Ovary (tissue), 9 donors: ENCODE measurements around the gene ST3GAL4. TPM values are rescaled to one million over a fixed set of nuclear protein-coding genes. Genes with fewer than 3 reads are reported as not detected.

Source experiments
- DNase-seq, 5 donors: peaks; one replicate each; pipeline ENCODE4 v3.0.0-alpha.2; 2019 to 2020
- H3K27ac ChIP-seq, 2 donors: fragments of 200-600 bp; one replicate each; pipeline versions ENCODE4 v1.5.1 to v1.8.0; 2019 to 2022
- H3K27me3 ChIP-seq: fragments of 200-600 bp; one replicate; pipeline ENCODE4 v1.8.0; 2022
- H3K36me3 ChIP-seq: fragments of 200-600 bp; sonication (generic); one replicate; pipeline ENCODE4 v1.5.1; 2019
- H3K4me1 ChIP-seq: one replicate; pipeline ENCODE4 v1.8.1; 2013; ENCODE audit warnings: mild to moderate bottlenecking, moderate library complexity; ENCODE audit not compliant: insufficient read depth
- H3K4me3 ChIP-seq: fragments of 200-600 bp; sonication (generic); one replicate; pipeline ENCODE4 v1.5.1; 2017
- H3K9me3 ChIP-seq, 2 donors: fragments of 200-600 bp in 1 of 2; sonication (generic) in 1 of 2; one replicate each; pipeline versions ENCODE4 v1.5.1 to v1.8.1; 2013 to 2019; ENCODE audit warnings: mild to moderate bottlenecking in 1 of 2, moderate library complexity in 1 of 2
- CTCF ChIP-seq, 3 donors: fragments of 450-650 bp in 2 of 3; fragments of 200-600 bp in 1 of 3; IDR thresholded peaks; one replicate each; pipeline versions ENCODE4 v1.5.1 to v1.8.0; 2016 to 2022; ENCODE audit warnings: antibody characterized with exemption in 3 of 3, mild to moderate bottlenecking in 1 of 3
- EP300 ChIP-seq: sonication (generic); formaldehyde crosslinking; IDR thresholded peaks from one replicate; pipeline ENCODE4 v1.6.1; 2017; ENCODE audit warnings: antibody characterized with exemption
- POLR2A ChIP-seq: fragments of 450-650 bp; IDR thresholded peaks from one replicate; pipeline ENCODE4 v1.6.1; 2017; ENCODE audit warnings: antibody characterized with exemption, mild to moderate bottlenecking, moderate library complexity
- WGBS, 3 donors: extraction: QIAGEN DNeasy Blood & Tissue Kit in 1 of 3; methylation state at CpG; one replicate each; pipeline versions ENCODE4 v1.1.5 to v1.1.7; 2013 to 2017; 5-methylcytosine and 5-hydroxymethylcytosine counted together
- intact Hi-C, 4 donors: fragments of 100-400 bp; cut with DNase I; formaldehyde crosslinking; loops; one replicate each; pipeline versions ENCODE4 v1.11.0 to v1.15.1; 2022 to 2023
- polyA plus RNA-seq, 2 donors: library from polyadenylated mRNA; stranded (reverse); fragments of 200-250 nt in 1 of 2; fragments of 350-450 nt in 1 of 2; fragmentation: Illumina TruSeq in 1 of 2; extraction: RNeasy Lipid Tissue Mini Kit (QIAGEN cat#74804) in 1 of 2; gene quantifications; one replicate each; pipeline ENCODE4 v1.2.3, GENCODE V29; 2013 to 2014
- total RNA-seq, 7 donors: library from RNA; depleted of rRNA in 2 of 7; stranded (reverse); fragments of >200 nt in 2 of 7; fragmentation: NEBNext Ultra II Directional in 3 of 7; extraction: Animal tissue kit (Norgen Biotek cat#: 25700) in 3 of 7; gene quantifications; one replicate each; pipeline versions ENCODE4 v1.1.0 to v1.2.4, GENCODE V29; 2016 to 2023
- donor health status: DM: no; HTN: no; CAD: no; lungs with moderate emphysema.
- donor health status: DM: no; HTN: no; CAD: no.
- donor health status: Bipolar disorder and iron deficiency.
- donor health status: DM: yes; HTN: yes; CAD: no.
- donor health status: DM: no; HTN: no; CAD: no.
- donor health status: DM: yes; HTN: yes; CAD: no.

Gene ST3GAL4
- total and polyA plus RNA-seq, 9 donors: 75.8 to 300 (median 120) TPM

GRCh38 chr11:126423154-126423553, 67.7 kb downstream of the ST3GAL4 start:
- no peak for DNase-seq
- intact Hi-C loops: loop anchor here in 1 of 4 donors (10.0 kb wide), 1 partner anchor 108 kb away; no protein-coding TSS in a partner anchor
- no peaks in the 10 kb centered on the region for H3K36me3 ChIP-seq
- H3K4me3 ChIP-seq: no peak overlapping the region
- TF ChIP-seq EP300 (no peak), POLR2A (no peak), CTCF (IDR thresholded peaks at IDR 0.05) (no peak)
- 24 to 38% (median 35%) methylated on average over 2 of the region's 2 CpGs for WGBS, 3 donors
- peak overlapping the region in 1 of 2 donors; percentile 75 for H3K27ac ChIP-seq
- peaks cover 43% of the 10 kb centered on the region for H3K4me1 ChIP-seq
- no peaks in the 10 kb centered on the region for H3K9me3 ChIP-seq
- H3K27me3 ChIP-seq: no peaks in the 10 kb centered on the region

- H3K27ac ChIP-seq: peak overlapping the region; percentile 44 to 75
- intact Hi-C loops: loop anchor here in 1 of 4 donors (10.0 kb wide), 1 partner anchor 109 kb away; no protein-coding TSS in a partner anchor
These were observed 68.3 kb downstream of the ST3GAL4 start for GRCh38 chr11:126423743-126424142.

GRCh38 chr11:126424471-126425039, 69.1 kb downstream of the ST3GAL4 start:
- no peak for TF ChIP-seq EP300
- TF ChIP-seq POLR2A: no peak
- no peak for TF ChIP-seq CTCF (IDR thresholded peaks at IDR 0.05)
- H3K9me3 ChIP-seq: no peaks in the 10 kb centered on the region
- intact Hi-C loops: loop anchor here in 1 of 4 donors (10.0 kb wide), 1 partner anchor 110 kb away; no protein-coding TSS in a partner anchor
- no peak overlapping the region for H3K4me3 ChIP-seq
- WGBS, 3 donors: 64 to 76% (median 69%) methylated on average over 30 of the region's 30 CpGs
- peak; percentile 62 to 80 (median 71) for DNase-seq
- no peaks in the 10 kb centered on the region for H3K36me3 ChIP-seq
- H3K4me1 ChIP-seq: peaks cover 43% of the 10 kb centered on the region
- H3K27me3 ChIP-seq: no peaks in the 10 kb centered on the region
- peak overlapping the region; percentile 44 to 75 for H3K27ac ChIP-seq

More at GRCh38 chr11:126423743-126424142, 68.3 kb downstream of the ST3GAL4 start:
- TF ChIP-seq EP300 (no peak), CTCF (IDR thresholded peaks at IDR 0.05) (no peak), POLR2A (no peak)
- no peaks in the 10 kb centered on the region for H3K9me3 ChIP-seq
- no peak overlapping the region for H3K4me3 ChIP-seq
- peaks cover 43% of the 10 kb centered on the region for H3K4me1 ChIP-seq
- no peaks in the 10 kb centered on the region for H3K36me3 ChIP-seq
- WGBS, 3 donors: 14 to 60% (median 18%) methylated on average over 10 to 11 of the region's 11 CpGs
- no peaks in the 10 kb centered on the region for H3K27me3 ChIP-seq
- DNase-seq: peak; percentile 90 to 96 (median 94)

- 92 to 96% (median 92%) methylated on average over 3 of the region's 3 CpGs for WGBS, 3 donors
- no peak for TF ChIP-seq POLR2A
- TF ChIP-seq EP300: no peak
- TF ChIP-seq CTCF (IDR thresholded peaks at IDR 0.05): no peak
- no peak for DNase-seq
- H3K9me3 ChIP-seq: no peaks in the 10 kb centered on the region
- peak overlapping the region; percentile 1 to 75 for H3K27ac ChIP-seq
- H3K4me1 ChIP-seq: peaks cover 41% of the 10 kb centered on the region
- no peaks in the 10 kb centered on the region for H3K27me3 ChIP-seq
- intact Hi-C loops: loop anchor here in 1 of 4 donors (10.0 kb wide), 1 partner anchor 111 kb away; no protein-coding TSS in a partner anchor
- H3K36me3 ChIP-seq: no peaks in the 10 kb centered on the region
- no peak overlapping the region for H3K4me3 ChIP-seq
These were observed 70.6 kb downstream of the ST3GAL4 start for GRCh38 chr11:126426106-126426505.
